ENCODE measurements around the gene AFAP1.

DNA sequence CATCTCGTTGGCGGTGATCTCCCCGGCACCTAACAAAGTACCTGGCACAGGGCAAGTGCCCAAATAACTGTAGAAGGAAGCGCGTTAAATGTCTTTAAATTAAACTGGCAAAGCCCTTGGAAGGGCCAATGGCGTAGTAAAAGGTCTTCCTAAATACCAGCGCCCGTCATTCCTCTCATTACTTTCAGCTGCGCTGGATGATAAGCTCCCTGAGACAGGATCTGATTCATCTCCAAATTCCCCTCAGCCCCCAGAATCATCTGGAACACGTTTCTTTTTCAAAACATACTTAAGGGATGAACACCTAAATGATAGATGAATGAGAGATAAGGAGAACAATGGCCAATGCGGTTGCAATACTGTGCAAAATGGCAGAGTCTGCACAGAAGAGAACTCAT, 95.1 kb downstream of the AFAP1 start:
- TF ChIP-seq, protein P1, sequence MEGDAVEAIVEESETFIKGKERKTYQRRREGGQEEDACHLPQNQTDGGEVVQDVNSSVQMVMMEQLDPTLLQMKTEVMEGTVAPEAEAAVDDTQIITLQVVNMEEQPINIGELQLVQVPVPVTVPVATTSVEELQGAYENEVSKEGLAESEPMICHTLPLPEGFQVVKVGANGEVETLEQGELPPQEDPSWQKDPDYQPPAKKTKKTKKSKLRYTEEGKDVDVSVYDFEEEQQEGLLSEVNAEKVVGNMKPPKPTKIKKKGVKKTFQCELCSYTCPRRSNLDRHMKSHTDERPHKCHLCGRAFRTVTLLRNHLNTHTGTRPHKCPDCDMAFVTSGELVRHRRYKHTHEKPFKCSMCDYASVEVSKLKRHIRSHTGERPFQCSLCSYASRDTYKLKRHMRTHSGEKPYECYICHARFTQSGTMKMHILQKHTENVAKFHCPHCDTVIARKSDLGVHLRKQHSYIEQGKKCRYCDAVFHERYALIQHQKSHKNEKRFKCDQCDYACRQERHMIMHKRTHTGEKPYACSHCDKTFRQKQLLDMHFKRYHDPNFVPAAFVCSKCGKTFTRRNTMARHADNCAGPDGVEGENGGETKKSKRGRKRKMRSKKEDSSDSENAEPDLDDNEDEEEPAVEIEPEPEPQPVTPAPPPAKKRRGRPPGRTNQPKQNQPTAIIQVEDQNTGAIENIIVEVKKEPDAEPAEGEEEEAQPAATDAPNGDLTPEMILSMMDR (conservative IDR thresholded peaks at IDR 0.05; ENCODE audit: low read depth, low read length), result peak; percentile 10; the same call in 1 of the 2 replicates
- no peak for TF ChIP-seq EZH2 (IDR thresholded peaks at IDR 0.05; ENCODE audit: low read length, unreplicated experiment)
